Measurements from ENCODE around the gene ATRN.

ATRN gene

DNA sequence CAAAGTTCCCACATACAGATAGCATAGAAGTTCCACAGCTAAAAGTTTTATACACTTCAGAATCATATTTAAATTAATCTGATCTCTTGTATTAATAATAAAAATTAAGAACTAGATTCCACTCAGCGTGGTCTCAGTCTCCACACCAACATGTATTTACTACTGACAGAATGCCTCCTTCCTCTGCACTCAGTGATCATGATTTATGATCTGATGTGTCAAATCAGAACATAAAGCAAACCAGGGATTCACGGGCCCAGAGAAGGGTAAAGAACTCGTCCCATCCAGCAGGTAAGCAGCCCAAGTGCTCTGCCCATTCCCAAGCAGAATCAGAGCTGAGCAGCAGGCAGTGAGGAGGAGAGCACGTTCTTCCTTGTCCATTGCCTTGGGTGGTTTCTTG lies 14.2 kb upstream of the ATRN start:
- no peak for TF ChIP-seq EZH2phosphoT487 (IDR thresholded peaks at IDR 0.05; ENCODE audit: borderline replicate concordance)
- TF ChIP-seq, protein P1, sequence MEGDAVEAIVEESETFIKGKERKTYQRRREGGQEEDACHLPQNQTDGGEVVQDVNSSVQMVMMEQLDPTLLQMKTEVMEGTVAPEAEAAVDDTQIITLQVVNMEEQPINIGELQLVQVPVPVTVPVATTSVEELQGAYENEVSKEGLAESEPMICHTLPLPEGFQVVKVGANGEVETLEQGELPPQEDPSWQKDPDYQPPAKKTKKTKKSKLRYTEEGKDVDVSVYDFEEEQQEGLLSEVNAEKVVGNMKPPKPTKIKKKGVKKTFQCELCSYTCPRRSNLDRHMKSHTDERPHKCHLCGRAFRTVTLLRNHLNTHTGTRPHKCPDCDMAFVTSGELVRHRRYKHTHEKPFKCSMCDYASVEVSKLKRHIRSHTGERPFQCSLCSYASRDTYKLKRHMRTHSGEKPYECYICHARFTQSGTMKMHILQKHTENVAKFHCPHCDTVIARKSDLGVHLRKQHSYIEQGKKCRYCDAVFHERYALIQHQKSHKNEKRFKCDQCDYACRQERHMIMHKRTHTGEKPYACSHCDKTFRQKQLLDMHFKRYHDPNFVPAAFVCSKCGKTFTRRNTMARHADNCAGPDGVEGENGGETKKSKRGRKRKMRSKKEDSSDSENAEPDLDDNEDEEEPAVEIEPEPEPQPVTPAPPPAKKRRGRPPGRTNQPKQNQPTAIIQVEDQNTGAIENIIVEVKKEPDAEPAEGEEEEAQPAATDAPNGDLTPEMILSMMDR (conservative IDR thresholded peaks at IDR 0.05; ENCODE audit: low read length): no peak
- no peaks in the 10 kb centered on the region for H3K9me3 ChIP-seq (ENCODE audit: insufficient read depth, low read depth, low read length)
- H3K27me3 ChIP-seq (ENCODE audit: insufficient read depth, low read length, poor library complexity, severe bottlenecking): no peaks in the 10 kb centered on the region
- H3K79me2 ChIP-seq (ENCODE audit: insufficient read depth, low read length): no peaks in the 10 kb centered on the region
- no peaks in the 10 kb centered on the region for H3K36me3 ChIP-seq (ENCODE audit: insufficient read depth, low read length)
- no peaks in the 10 kb centered on the region for H3F3A ChIP-seq (ENCODE audit: low read depth)
- H2AFZ ChIP-seq (ENCODE audit: low read length): no peak overlapping the region
- H3K9me2 ChIP-seq (replicated peaks; ENCODE audit: low read depth, low read length): no peaks in the 10 kb centered on the region
- no peak overlapping the region for H3K4me2 ChIP-seq (ENCODE audit: low read depth, low read length, poor library complexity, severe bottlenecking)
- H3K4me1 ChIP-seq (ENCODE audit: insufficient read depth, low read length, poor library complexity, severe bottlenecking): no peaks in the 10 kb centered on the region
- no peaks in the 10 kb centered on the region for H4K20me1 ChIP-seq (ENCODE audit: insufficient read depth, low read length, poor library complexity, severe bottlenecking)
- no peak overlapping the region for H3K9ac ChIP-seq (ENCODE audit: low read depth, low read length, poor library complexity, severe bottlenecking)
- no peak overlapping the region for H3K4me3 ChIP-seq (ENCODE audit: low read length, poor library complexity, severe bottlenecking)

DNA sequence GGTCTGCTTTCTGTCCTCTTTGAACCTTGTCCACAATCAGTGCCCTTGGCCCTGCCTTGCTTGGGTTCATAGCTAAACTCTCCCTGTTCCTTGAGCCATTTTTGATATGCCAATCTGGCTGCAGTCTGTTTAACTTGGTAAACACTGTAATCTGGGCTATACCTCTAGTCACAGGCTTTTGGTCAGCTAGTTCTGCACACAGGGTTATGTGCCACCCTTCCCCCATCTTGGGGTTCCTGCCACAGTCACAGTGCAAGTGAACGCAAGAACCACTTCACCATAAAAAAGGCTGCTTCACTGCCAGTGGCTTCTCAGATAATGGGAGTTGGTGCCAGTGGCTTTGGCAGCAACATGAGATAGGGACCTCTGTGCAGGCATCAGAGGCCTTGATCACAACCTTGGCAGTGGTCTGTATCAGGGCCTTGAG lies 10.9 kb upstream of the ATRN start:
- Histone ChIP-seq H3K9ac (ENCODE audit: low read depth, low read length, poor library complexity, severe bottlenecking) (no peak overlapping the region), H3K4me1 (ENCODE audit: insufficient read depth, low read length, poor library complexity, severe bottlenecking) (no peaks in the 10 kb centered on the region), H3K36me3 (ENCODE audit: insufficient read depth, low read length) (no peaks in the 10 kb centered on the region), H3K4me2 (ENCODE audit: low read depth, low read length, poor library complexity, severe bottlenecking) (no peak overlapping the region), H2AFZ (ENCODE audit: low read length) (no peak overlapping the region), H3K4me3 (ENCODE audit: low read length, poor library complexity, severe bottlenecking) (no peak overlapping the region), H3K79me2 (ENCODE audit: insufficient read depth, low read length) (no peaks in the 10 kb centered on the region), H3K9me3 (ENCODE audit: insufficient read depth, low read depth, low read length) (no peaks in the 10 kb centered on the region), H4K20me1 (ENCODE audit: insufficient read depth, low read length, poor library complexity, severe bottlenecking) (no peaks in the 10 kb centered on the region), H3F3A (ENCODE audit: low read depth) (no peaks in the 10 kb centered on the region), H3K27me3 (ENCODE audit: insufficient read depth, low read length, poor library complexity, severe bottlenecking) (no peaks in the 10 kb centered on the region), H3K9me2 (replicated peaks; ENCODE audit: low read depth, low read length) (no peaks in the 10 kb centered on the region)
- TF ChIP-seq, protein P1 (conservative IDR thresholded peaks at IDR 0.05; ENCODE audit: low read length): no peak
- TF ChIP-seq EZH2phosphoT487 (IDR thresholded peaks at IDR 0.05; ENCODE audit: borderline replicate concordance): no peak

DNA sequence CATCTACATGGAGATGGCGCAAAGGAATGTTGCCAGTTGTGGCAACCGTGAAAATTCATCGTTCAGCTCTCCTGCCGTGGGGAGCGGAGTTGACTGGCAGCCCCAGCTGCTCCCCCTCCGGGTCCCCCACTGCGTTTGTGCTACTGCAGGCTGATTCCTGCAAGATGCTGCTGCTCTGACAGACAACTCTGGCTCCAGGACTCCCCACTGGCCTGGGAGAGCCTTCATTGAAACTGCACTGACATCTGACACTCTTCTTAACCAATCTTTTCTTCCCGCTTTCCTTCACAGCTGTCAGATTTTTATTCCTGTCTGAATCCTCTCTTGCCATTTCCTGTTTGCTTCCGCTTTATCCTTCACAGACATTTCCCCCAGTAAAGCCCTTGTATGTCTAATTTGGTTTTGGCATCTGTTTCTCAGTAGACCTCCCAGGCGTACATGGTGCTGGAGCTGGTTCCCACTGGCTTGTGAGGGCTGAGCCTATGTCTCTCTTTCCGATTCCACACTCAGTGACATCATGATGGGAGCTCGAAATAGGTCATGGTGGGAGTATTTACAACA lies 9.5 kb upstream of the ATRN start:
- no peaks in the 10 kb centered on the region for H3K79me2 ChIP-seq (ENCODE audit: insufficient read depth, low read length)
- H3F3A ChIP-seq (ENCODE audit: low read depth): no peaks in the 10 kb centered on the region
- no peak overlapping the region for H2AFZ ChIP-seq (ENCODE audit: low read length)
- H3K4me2 ChIP-seq (ENCODE audit: low read depth, low read length, poor library complexity, severe bottlenecking): no peak overlapping the region
- no peaks in the 10 kb centered on the region for H3K4me1 ChIP-seq (ENCODE audit: insufficient read depth, low read length, poor library complexity, severe bottlenecking)
- H3K4me3 ChIP-seq (ENCODE audit: low read length, poor library complexity, severe bottlenecking): no peak overlapping the region
- no peaks in the 10 kb centered on the region for H3K36me3 ChIP-seq (ENCODE audit: insufficient read depth, low read length)
- H3K9me2 ChIP-seq (replicated peaks; ENCODE audit: low read depth, low read length): no peaks in the 10 kb centered on the region
- no peaks in the 10 kb centered on the region for H3K9me3 ChIP-seq (ENCODE audit: insufficient read depth, low read depth, low read length)
- no peaks in the 10 kb centered on the region for H4K20me1 ChIP-seq (ENCODE audit: insufficient read depth, low read length, poor library complexity, severe bottlenecking)
- peaks cover 6% of the 10 kb centered on the region for H3K27me3 ChIP-seq (ENCODE audit: insufficient read depth, low read length, poor library complexity, severe bottlenecking)
- H3K9ac ChIP-seq (ENCODE audit: low read depth, low read length, poor library complexity, severe bottlenecking): no peak overlapping the region
- TF ChIP-seq EZH2phosphoT487 (IDR thresholded peaks at IDR 0.05; ENCODE audit: borderline replicate concordance): no peak
- TF ChIP-seq, protein P1 (conservative IDR thresholded peaks at IDR 0.05; ENCODE audit: low read length): no peak

All from Loucy (cell line).